ENCODE results near the gene NCBP1.

The NCBP1 gene

DNA sequence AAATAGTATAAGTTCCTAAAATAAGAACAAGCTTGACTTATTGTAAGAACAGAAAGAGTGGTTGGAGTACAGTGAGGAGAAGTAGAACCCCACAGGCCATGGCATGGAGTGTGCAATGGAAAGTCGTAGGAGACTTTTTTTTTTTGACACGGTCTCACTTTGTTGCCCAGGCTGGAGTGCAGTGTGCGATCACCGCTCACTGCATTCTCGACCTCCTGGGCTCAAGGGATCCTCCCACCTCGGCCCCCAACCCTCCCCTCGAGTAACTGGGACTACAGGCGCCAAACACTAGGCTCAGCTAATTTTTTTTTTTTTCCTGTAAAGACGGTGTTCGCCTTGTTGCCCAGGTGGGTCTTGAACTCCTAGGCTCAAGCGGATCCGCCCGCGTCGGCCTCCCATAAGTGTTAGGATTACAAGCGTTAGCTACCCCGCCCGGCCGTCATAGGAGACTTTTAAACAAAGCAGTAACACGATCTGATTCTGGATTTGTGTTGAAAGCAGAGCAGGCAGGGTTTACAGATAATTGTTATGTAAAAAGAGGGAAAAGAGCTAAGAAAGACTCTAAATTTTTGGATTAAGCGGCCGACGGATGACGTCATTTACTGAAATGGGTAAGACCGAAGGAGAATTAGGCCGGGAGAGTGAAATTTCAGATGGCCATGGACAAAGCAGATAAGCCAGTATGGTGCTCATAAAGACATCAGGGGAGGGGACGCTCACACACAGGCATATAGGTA is 1.2 kb upstream of the NCBP1 start (continued):
- TF ChIP-seq, protein P1, sequence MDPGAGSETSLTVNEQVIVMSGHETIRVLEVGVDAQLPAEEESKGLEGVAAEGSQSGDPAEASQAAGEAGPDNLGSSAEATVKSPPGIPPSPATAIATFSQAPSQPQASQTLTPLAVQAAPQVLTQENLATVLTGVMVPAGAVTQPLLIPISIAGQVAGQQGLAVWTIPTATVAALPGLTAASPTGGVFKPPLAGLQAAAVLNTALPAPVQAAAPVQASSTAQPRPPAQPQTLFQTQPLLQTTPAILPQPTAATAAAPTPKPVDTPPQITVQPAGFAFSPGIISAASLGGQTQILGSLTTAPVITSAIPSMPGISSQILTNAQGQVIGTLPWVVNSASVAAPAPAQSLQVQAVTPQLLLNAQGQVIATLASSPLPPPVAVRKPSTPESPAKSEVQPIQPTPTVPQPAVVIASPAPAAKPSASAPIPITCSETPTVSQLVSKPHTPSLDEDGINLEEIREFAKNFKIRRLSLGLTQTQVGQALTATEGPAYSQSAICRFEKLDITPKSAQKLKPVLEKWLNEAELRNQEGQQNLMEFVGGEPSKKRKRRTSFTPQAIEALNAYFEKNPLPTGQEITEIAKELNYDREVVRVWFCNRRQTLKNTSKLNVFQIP (CRISPR knock-in tag; IDR thresholded peaks at IDR 0.05; ENCODE audit: borderline replicate concordance, low read depth) = no peak
- TF ChIP-seq CSDC2 (CRISPR knock-in tag; IDR thresholded peaks at IDR 0.05) (peak; percentile 97), ISL1 (CRISPR knock-in tag; IDR thresholded peaks at IDR 0.05) (no peak), ZFP30 (CRISPR knock-in tag; IDR thresholded peaks at IDR 0.05) (peak; percentile 53; the same call in 1 of the 2 replicates), ZNF8 (CRISPR knock-in tag; IDR thresholded peaks at IDR 0.05) (peak; percentile 36), ARNTL (CRISPR knock-in tag; IDR thresholded peaks at IDR 0.05; ENCODE audit: borderline replicate concordance, low read depth) (peak; percentile 85; the same call in 1 of the 2 replicates), RARB (CRISPR knock-in tag; IDR thresholded peaks at IDR 0.05) (no peak), GLIS3 (CRISPR knock-in tag; IDR thresholded peaks at IDR 0.05) (0 out of 2 replicates have a peak, but pooled peaks have one; percentile 18), TCF4 (CRISPR knock-in tag; IDR thresholded peaks at IDR 0.05; ENCODE audit: borderline replicate concordance) (no peak), ZC3H10 (CRISPR knock-in tag; IDR thresholded peaks at IDR 0.05) (no peak)
- TF ChIP-seq, protein P2, sequence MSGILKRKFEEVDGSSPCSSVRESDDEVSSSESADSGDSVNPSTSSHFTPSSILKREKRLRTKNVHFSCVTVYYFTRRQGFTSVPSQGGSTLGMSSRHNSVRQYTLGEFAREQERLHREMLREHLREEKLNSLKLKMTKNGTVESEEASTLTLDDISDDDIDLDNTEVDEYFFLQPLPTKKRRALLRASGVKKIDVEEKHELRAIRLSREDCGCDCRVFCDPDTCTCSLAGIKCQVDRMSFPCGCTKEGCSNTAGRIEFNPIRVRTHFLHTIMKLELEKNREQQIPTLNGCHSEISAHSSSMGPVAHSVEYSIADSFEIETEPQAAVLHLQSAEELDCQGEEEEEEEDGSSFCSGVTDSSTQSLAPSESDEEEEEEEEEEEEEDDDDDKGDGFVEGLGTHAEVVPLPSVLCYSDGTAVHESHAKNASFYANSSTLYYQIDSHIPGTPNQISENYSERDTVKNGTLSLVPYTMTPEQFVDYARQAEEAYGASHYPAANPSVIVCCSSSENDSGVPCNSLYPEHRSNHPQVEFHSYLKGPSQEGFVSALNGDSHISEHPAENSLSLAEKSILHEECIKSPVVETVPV (CRISPR knock-in tag; IDR thresholded peaks at IDR 0.05) = 0 out of 2 replicates have a peak, but pooled peaks have one; percentile 45

- TF ChIP-seq GLIS3 (CRISPR knock-in tag; IDR thresholded peaks at IDR 0.05) (no peak), ZFP3 (CRISPR knock-in tag; IDR thresholded peaks at IDR 0.05) (no peak), SNAI2 (CRISPR knock-in tag; IDR thresholded peaks at IDR 0.05) (no peak), CREB5 (CRISPR knock-in tag; IDR thresholded peaks at IDR 0.05; ENCODE audit: low read depth) (no peak), ZC3H10 (CRISPR knock-in tag; IDR thresholded peaks at IDR 0.05) (no peak), ZNF70 (CRISPR knock-in tag; IDR thresholded peaks at IDR 0.05) (no peak), ZNF565 (CRISPR knock-in tag; conservative IDR thresholded peaks at IDR 0.05; ENCODE audit: low read depth) (no peak), ZFP30 (CRISPR knock-in tag; IDR thresholded peaks at IDR 0.05) (no peak)
- TF ChIP-seq, protein P2 (CRISPR knock-in tag; IDR thresholded peaks at IDR 0.05) = no peak
- ATAC-seq = peak; percentile 3
Observed at GRCh38 chr9:97633859-97634490, 354 bp downstream of the NCBP1 start.

GRCh38 chr9:97635026-97635425 is 1.4 kb downstream of the NCBP1 start:
- ATAC-seq = no peak
- TF ChIP-seq ARNTL (CRISPR knock-in tag; IDR thresholded peaks at IDR 0.05; ENCODE audit: borderline replicate concordance, low read depth) (no peak), RARB (CRISPR knock-in tag; IDR thresholded peaks at IDR 0.05) (no peak), ZNF565 (CRISPR knock-in tag; conservative IDR thresholded peaks at IDR 0.05; ENCODE audit: low read depth) (no peak), CREB5 (CRISPR knock-in tag; IDR thresholded peaks at IDR 0.05; ENCODE audit: low read depth) (no peak), ISL1 (CRISPR knock-in tag; IDR thresholded peaks at IDR 0.05) (no peak), TCF4 (CRISPR knock-in tag; IDR thresholded peaks at IDR 0.05; ENCODE audit: borderline replicate concordance) (no peak), ZC3H10 (CRISPR knock-in tag; IDR thresholded peaks at IDR 0.05) (no peak), ESRRG (CRISPR knock-in tag; IDR thresholded peaks at IDR 0.05) (no peak), TSHZ2 (CRISPR knock-in tag; IDR thresholded peaks at IDR 0.05) (no peak), PATZ1 (CRISPR knock-in tag; IDR thresholded peaks at IDR 0.05; ENCODE audit: borderline replicate concordance) (no peak), ZNF8 (CRISPR knock-in tag; IDR thresholded peaks at IDR 0.05) (no peak), GLIS3 (CRISPR knock-in tag; IDR thresholded peaks at IDR 0.05) (no peak), SNAI2 (CRISPR knock-in tag; IDR thresholded peaks at IDR 0.05) (no peak), ZFP30 (CRISPR knock-in tag; IDR thresholded peaks at IDR 0.05) (no peak), TOX (CRISPR knock-in tag; IDR thresholded peaks at IDR 0.05; ENCODE audit: borderline replicate concordance) (no peak), ZFP3 (CRISPR knock-in tag; IDR thresholded peaks at IDR 0.05) (no peak)
- TF ChIP-seq, protein P2 (CRISPR knock-in tag; IDR thresholded peaks at IDR 0.05) = no peak
